Activated naive CD4-positive, alpha-beta T cell treated with anti-CD3 and anti-CD28 coated beads, Interleukin-2, amount 50 U/mL, for 72 hours (primary cell): ENCODE measurements around the gene FAHD1. TPM values are rescaled to one million over a fixed set of nuclear protein-coding genes. Genes with fewer than 3 reads are reported as not detected.
"Not testable (repeated sequence)": the region's sequence is repeated elsewhere in the genome, so short reads cannot be mapped to it uniquely, and the experiment has no call there.

Source experiments
- ATAC-seq, 2 donors: fragments of 150-1000 bp; cut with Tn5 transposase; 2 replicates each; pipeline ENCODE4 v1.10.0; 2021; ENCODE audit warnings: mild to moderate bottlenecking in 2 of 2, moderate library complexity in 2 of 2
- DNase-seq, 2 donors: peaks; one replicate each; pipeline ENCODE4 v3.0.0; 2021 to 2022; ENCODE audit warnings: low spot score in 2 of 2
- H3K27ac Mint-ChIP-seq, 2 donors: one replicate each; pipeline ENCODE4 v1.8.0; 2022; ENCODE audit warnings: mild to moderate bottlenecking in 2 of 2, mixed read lengths in 2 of 2
- H3K36me3 Mint-ChIP-seq, 2 donors: one replicate each; pipeline ENCODE4 v1.8.0; 2022; ENCODE audit warnings: mixed read lengths in 2 of 2
- H3K9me3 Mint-ChIP-seq, 2 donors: one replicate each; pipeline ENCODE4 v1.8.0; 2022; ENCODE audit warnings: mixed read lengths in 2 of 2
- total RNA-seq, 2 donors: library from RNA; stranded (reverse); gene quantifications; one replicate each; pipeline ENCODE4 v1.2.3, GENCODE V29; 2022

The FAHD1 gene
- total RNA-seq, 2 donors from 2014 or later = 11.9 to 13.0 TPM

DNA sequence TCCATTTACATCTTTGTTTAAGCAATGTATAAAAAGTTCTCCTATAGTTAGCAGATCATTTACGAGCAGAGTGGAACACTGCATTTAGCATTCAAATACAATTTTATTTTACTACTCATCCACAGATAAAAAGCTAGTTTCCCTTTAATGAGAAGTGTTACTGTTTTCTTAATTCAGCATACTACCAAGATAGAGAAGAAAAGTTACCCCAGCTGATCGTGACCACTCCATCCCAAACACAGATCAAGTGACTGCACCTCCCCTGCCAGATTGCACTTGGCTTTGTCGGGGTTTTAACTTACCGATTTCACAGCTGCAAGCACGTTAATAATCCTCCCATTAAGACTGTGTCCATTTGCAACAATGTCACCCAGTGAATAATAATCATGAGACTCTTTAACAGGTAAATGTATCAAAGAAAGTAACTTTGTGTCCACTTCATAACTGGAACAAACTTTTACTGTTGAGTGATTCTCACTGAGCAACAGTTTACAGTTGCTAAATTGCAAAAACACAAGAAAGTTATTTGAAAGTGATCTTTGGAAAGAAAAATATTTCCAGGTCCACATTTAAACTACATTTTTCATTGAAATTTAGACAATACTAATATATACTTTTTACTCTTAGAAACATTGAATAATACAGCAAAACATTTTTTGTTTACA is 30.6 kb downstream of the FAHD1 start:
- DNase-seq = no peak
- no peaks in the 10 kb centered on the region for H3K36me3 Mint-ChIP-seq
- H3K9me3 Mint-ChIP-seq = no peaks in the 10 kb centered on the region
- H3K27ac Mint-ChIP-seq = no peak overlapping the region
- ATAC-seq = no peak

DNA sequence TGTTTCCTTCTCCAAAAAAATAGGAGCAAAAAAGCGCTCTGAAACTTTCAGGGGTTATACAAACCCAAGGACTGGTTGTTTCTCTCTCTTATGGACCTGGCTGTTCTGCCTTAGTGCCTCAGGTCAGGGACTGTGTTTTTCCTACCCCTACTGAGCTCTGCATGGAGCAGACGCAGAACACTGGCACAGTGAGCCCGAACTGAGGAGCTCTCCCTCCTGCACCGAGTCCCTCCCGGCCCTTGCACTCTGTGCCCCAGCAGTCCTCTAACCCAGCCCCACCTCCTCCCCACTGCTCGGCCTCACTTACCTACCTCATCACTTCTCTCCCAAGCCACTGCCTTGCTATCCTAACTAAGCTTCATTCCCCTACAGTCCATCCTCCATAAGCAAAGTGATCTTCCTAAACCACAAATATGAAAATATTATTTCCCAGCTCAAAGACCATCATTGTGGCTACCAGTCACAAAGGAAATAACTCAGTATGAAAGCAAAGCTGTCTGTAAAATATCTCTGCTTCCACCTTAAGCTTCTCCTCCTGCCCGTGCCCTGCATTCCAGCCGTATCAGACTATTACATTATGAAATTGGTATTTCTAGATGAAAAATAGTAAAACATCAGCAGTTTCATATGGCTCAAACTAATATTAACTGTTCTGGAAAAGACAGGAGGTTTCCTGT is 31.3 kb downstream of the FAHD1 start:
- no peak for DNase-seq
- no peak for ATAC-seq
- Mint-ChIP-seq H3K27ac (no peak overlapping the region), H3K9me3 (no peaks in the 10 kb centered on the region), H3K36me3 (no peaks in the 10 kb centered on the region)

DNA sequence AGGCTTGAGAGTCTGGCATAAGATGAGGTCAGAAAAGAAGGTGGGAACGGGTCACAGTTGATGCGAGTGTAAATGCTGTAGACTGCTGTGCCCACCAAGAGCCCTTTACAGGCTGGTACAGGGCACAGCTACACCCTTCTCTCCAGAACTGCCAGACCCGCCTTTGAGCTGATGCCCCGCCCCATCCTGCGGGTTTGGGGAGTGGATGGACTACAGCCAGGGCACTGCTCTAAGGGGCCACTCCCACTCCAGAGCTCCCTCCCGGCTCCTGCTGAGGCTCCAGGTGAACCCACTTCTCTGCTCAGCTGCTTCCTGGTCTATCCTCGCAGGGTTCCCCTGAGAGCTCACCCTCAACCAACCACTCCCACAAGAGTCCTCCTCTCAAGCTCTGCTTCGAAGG is 32.6 kb downstream of the FAHD1 start:
- no peak for ATAC-seq
- no peak overlapping the region for H3K27ac Mint-ChIP-seq
- H3K36me3 Mint-ChIP-seq = no peaks in the 10 kb centered on the region
- no peaks in the 10 kb centered on the region for H3K9me3 Mint-ChIP-seq
- DNase-seq = no peak

DNA sequence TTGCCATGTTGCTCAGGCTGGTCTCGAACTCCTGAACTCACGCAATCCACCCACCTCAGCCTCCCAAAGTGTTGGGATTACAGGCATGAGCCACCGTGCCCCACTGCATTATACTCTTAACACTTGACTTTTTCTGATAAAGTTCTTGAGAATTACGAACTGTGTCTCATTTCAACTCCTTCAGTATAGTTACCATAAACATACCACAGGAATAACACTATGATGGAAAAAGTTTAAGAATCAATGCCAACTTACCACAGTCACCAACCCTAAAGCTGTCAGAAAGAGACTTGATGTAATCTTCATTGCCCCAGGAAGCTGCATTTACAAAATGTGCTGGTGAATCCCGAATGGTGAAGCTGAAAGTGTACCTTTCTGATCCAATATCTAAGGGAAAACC is 34.7 kb downstream of the FAHD1 start:
- Mint-ChIP-seq H3K36me3 (no peaks in the 10 kb centered on the region), H3K9me3 (no peaks in the 10 kb centered on the region), H3K27ac (no peak overlapping the region)
- ATAC-seq (peak in 1 of 2 donors; percentile 46), DNase-seq (no peak)

DNA sequence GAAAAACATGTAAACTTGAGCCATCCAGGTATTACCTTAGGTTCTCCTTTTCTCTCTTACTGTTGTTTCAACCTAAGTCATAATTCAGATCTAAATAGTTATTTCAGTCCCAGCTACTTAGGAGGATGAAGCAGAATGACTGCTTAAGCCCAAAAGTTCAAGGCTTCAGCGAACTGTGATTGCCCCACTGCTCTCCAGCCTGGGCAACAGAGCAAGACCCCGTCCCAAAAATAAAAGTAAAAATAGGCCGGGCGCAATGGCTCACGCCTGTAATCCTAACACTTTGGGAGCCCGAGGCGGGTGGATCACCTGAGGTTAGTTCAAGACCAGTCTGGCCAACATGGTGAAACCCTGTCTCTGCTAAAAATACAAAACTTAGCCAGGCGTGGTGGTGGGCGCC is 35.4 kb downstream of the FAHD1 start:
- H3K9me3 Mint-ChIP-seq = no peaks in the 10 kb centered on the region
- H3K36me3 Mint-ChIP-seq = no peaks in the 10 kb centered on the region
- no peak for ATAC-seq
- no peak for DNase-seq
- H3K27ac Mint-ChIP-seq = no peak overlapping the region

DNA sequence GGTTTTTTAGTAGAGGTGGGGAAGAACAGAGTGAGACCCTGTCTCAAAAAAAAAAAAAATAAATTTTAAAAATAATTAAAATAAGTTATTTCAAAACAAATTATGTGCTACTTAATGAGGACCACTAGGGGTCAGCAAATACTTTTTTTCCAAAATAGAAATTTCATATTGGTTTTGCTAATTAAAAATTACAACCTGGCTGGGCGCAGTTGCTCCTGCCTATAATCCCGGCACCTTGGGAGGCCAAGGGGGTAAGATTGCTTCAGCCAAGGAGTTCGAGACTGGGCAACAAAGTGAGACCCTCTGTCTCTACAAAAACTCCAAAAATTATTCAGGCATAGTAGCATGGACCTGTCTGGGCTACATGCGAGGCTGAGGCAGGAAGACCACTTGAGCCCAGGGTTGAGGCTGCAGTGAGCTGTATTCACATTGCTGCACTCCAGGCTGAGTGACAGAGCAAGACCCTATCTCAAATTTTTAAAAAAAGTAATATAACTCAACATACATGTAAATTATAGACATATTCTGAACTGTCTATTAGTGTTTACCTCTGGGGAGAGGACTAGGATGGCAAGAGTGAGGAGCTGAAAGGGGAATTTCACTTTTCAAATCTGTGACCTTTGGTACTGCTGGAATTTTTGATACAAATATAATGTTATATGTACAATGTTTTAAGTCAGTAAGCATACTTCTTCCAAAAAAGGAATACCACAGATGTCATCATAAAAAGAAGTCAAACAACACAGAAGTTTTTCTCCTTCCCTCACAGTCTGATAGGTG is 36.9 kb downstream of the FAHD1 start:
- Mint-ChIP-seq H3K36me3 (no peaks in the 10 kb centered on the region), H3K27ac (no peak overlapping the region), H3K9me3 (no peaks in the 10 kb centered on the region)
- DNase-seq = no peak
- peak in 1 of 2 donors; percentile 22 for ATAC-seq

DNA sequence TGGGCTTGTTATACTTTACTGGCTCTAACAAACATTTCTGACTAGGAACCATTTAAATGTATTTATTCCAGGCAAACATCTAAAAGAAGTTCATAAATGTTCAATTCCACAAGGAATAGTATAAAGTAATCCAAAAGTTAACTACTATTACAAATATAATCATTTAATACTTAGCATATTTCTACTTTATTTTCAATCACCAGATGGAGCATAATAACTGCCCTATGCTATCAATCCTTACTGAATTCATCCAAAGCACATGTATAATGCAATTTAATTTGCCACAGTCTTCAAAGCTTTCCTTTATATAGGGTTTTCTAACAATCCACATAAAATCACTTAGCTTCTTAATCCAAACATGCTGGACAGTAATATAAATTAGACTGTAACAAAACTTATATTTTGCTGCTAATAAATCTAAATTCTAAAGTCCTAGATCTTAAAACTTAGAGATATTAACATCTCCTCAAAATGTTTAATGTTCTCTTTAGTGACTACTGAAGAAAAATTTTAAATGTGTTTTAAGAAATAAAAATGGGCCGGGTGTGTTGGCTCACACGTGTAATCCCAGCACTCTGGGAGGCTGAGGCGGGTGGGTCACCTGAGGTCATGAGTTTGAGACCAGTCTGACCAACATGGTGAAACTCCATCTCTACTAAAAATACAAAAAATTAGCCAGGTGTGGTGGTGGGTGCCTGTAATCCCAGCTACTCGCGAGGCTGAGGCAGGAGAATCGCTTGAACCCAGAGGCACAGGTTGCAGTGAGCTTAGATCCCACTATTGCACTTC is 39.1 kb downstream of the FAHD1 start:
- ATAC-seq = no peak
- Mint-ChIP-seq H3K36me3 (no peaks in the 10 kb centered on the region), H3K9me3 (no peaks in the 10 kb centered on the region), H3K27ac (no peak overlapping the region)
- no peak for DNase-seq

DNA sequence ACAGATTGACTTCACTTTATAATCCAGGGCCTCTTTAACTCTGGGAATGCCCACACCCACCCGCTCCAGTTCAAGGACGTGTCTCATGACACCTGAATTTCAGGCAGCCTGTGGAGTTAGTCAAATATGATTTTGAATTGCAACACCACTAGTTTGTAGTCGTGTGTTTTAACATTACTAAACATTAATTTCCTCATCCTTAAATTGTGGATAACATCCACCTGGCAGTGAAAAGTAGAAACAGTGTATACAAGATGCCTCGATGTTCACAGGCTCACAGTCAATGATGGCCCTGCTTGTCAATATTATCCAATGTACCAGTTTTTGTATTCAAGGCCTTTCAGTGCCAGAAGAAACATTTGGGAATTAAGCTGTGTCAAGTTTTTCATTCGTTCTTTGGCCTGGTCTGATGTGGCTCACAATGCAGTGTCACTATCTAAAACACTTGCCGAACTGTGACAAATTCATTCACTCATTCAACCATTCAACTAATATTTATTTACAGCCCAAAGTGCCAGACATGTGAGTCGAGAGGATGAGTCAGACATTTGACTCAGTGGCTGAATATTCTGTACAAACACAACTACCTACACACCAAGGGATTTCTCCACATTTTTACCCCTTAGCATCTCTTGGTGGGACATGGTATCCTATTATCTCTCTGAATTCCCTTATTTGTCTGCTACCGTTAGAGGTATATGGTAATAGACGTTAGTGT is 43.5 kb downstream of the FAHD1 start:
- DNase-seq (no peak), ATAC-seq (no peak)
- H3K27ac Mint-ChIP-seq = no peak overlapping the region
- H3K9me3 Mint-ChIP-seq = no peaks in the 10 kb centered on the region
- no peaks in the 10 kb centered on the region for H3K36me3 Mint-ChIP-seq

DNA sequence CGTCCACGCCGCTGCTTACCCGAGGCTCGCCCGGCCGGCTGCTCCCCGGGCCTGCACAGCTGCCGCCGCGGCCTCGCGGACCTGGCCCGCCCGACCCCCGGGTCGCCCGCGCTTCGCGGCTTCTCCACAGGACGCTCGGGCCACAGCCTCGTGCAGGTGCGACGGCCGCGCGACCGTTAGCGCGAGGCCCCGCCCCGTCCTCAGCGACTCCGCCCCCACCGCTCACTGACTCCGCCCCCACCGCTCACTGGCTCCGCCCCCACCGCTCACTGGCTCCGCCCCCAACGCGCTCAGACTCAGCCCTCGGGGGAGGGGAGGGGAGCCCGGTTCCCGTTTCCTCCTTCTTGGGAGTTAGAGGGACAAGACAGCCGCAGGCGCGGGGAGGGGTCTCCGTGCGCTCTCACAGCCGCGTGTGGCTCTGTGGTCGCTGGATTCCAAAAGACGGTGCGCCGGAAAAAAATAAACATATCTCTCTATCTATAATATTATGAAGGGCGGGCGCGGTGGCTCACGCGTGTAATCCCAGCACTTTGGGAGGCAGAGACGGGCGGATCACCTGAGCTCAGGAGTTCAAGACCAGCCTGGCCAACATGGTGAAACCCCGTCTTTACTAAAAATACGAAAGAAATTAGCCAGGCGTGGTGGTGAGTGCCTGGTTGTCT is 45.1 kb downstream of the FAHD1 start, which contains the start of gene MEIOB:
TSS of gene MEIOB (minus strand) at position 191 of the 662 bp plus-strand sequence. CDS start 3,989 bp downstream, outside the sequence.
- H3K27ac Mint-ChIP-seq = no peak within 1 kb of the TSS
- no peaks in the 10 kb centered on the region for H3K36me3 Mint-ChIP-seq
- no peaks in the 10 kb centered on the region for H3K9me3 Mint-ChIP-seq
- peak in 1 of 2 donors; percentile 56 for DNase-seq
- ATAC-seq = peak in 1 of 2 donors; percentile 66

DNA sequence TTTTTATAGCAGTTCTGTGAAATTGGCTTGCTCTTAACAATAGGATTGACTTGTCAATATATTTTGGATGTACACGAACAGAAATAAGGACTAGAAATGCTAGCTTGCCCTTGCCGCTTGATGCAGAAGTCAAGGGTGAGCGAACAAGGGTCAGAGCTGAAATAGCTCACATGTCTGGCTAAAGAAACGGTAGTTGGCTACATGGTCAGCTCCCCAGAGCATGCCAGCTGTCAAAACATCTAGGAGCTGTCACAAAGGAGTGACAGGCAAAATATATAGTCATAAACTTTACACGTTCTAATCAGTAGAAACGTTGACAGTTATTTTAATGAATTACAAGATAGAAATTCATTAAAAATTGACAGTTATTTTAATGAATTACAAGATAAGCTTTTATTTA is 47.8 kb downstream of the FAHD1 start:
- DNase-seq (no peak), ATAC-seq (no peak)
- Mint-ChIP-seq H3K9me3 (no peaks in the 10 kb centered on the region), H3K36me3 (no peaks in the 10 kb centered on the region), H3K27ac (no peak overlapping the region)

DNA sequence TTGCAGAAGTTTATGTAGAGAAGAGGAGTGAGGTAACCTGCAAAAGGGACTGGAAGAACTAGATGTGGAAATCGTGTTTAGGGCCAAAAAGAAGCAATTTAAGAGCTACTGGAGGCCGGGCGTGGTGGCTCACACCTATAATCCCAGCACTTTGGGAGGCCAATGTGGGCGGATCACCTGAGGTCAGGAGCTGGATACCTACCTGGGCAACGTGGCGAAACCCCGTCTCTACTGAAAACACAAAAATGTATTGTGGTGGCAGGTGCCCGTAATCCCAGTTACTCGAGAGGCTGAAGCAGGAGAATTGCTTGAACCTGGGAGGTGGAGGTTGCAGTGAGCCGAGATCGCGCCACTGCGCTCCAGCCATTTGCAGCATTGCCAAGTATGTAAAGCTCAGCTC is 49.1 kb downstream of the FAHD1 start:
- not testable (repeated sequence) for H3K9me3 Mint-ChIP-seq, H3K36me3 Mint-ChIP-seq, DNase-seq, ATAC-seq, H3K27ac Mint-ChIP-seq

DNA sequence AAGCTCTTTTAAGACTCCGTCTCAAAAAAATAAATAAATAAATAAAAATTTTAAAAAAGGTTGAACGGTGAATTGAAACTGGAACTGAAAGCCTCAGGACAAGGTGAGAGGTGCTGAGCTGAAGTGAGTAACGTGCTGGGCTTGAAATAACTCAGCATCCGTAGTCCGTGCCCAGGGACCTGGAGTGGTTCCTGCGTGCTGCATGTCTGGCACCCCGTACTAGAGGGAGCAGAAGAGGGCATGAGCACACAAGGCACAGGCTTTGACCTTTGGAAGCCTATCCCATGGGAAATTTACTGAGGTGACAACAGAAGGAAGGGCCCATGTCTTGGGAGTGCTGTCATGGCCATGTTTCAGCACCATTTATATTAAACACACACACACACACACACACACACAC is 49.5 kb downstream of the FAHD1 start:
- Mint-ChIP-seq H3K27ac (no peak overlapping the region), H3K36me3 (no peaks in the 10 kb centered on the region), H3K9me3 (no peaks in the 10 kb centered on the region)
- DNase-seq = no peak
- peak in 1 of 2 donors; percentile 58 for ATAC-seq

DNA sequence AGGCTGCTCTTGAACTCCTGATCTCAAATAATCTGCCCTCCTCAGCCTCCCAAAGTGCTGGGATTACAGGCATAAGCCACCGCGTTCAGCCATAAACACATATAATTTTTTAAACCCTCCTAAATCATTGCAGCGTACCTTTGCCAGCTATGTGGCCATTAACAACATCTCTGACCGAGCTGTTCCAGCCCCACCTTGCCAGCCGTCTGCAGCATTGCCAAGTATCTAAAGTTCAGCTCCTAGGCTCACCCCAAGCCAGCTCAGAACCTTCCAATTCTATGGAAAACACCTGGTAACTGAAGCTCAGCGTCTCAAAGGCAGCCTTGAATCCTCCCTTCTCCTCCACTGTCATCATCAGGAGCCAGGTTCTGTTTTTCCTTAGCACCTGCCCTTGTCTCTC is 50.1 kb downstream of the FAHD1 start:
- DNase-seq = no peak
- no peak for ATAC-seq
- Mint-ChIP-seq H3K27ac (no peak overlapping the region), H3K36me3 (no peaks in the 10 kb centered on the region), H3K9me3 (no peaks in the 10 kb centered on the region)

DNA sequence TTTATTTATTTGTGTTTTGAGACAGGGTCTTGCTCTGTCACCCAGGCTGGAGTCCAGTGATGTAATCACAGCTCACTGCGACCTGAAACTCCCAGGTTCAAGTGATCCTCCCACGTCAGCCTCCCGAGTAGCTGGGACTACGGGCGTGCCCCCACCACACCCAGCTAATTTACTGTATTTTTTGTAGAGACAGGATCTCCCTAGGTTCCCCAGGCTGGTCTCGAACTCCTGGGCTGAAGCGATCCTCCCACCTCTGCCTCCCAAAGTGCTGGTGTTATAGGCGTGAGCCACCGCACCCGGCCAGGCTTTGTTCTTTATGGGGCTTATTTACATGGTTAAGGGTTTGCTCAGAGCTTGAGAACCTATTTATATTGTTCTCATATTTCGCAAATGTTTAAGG is 50.8 kb downstream of the FAHD1 start:
- DNase-seq (no peak), ATAC-seq (no peak)
- H3K27ac Mint-ChIP-seq = no peak overlapping the region
- no peaks in the 10 kb centered on the region for H3K9me3 Mint-ChIP-seq
- H3K36me3 Mint-ChIP-seq = no peaks in the 10 kb centered on the region

DNA sequence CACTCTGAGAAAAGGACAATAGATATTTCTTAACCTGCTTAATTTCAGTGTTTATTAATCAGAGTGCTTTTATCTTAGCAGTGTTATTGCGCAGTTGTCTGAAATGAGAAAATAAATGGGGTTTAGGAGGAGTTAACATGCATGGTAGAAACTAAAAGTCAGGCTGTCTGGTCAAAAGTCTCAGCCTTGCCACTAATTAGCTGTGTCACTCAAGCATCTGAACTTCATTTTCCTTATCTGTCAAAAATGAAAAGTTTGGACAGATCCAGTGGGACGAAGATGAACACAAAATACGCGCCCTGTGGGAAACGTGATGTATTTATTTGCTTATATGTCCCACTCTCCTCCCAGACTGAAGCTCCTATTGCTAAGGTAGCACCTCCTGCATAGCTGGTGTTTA is 51.2 kb downstream of the FAHD1 start:
- no peak for DNase-seq
- Mint-ChIP-seq H3K36me3 (no peaks in the 10 kb centered on the region), H3K9me3 (no peaks in the 10 kb centered on the region), H3K27ac (no peak overlapping the region)
- ATAC-seq = no peak
